22Rv1 (cell line): ENCODE data around the gene ATRN.

Source experiments
- H3K27ac ChIP-seq: fragments of 450-650 bp; 2 replicates; pipeline ENCODE4 v1.5.1; 2017
- CTCF ChIP-seq: fragments of 450-650 bp; IDR thresholded peaks from 2 replicates; pipeline ENCODE4 v1.5.1; 2017; ENCODE audit warnings: mild to moderate bottlenecking
- ZFX ChIP-seq: fragments of 450-650 bp; IDR thresholded peaks from 2 replicates; pipeline ENCODE4 v1.6.1; 2017; ENCODE audit warnings: antibody characterized with exemption, borderline replicate concordance

ATRN gene

GRCh38 chr20:3671986-3672546, 201.2 kb downstream of the ATRN start:
- no peak overlapping the region for H3K27ac ChIP-seq
- TF ChIP-seq ZFX (no peak), CTCF (no peak)

GRCh38 chr20:3672547-3673171, 201.8 kb downstream of the ATRN start:
- TF ChIP-seq ZFX (no peak), CTCF (no peak)
- H3K27ac ChIP-seq = no peak overlapping the region

GRCh38 chr20:3673221-3674070, 202.6 kb downstream of the ATRN start:
- TF ChIP-seq ZFX = no peak
- H3K27ac ChIP-seq = no peak overlapping the region

- no peak overlapping the region for H3K27ac ChIP-seq
- TF ChIP-seq ZFX = no peak
- TF ChIP-seq CTCF = no peak
Observed at GRCh38 chr20:3674447-3674846, 203.6 kb downstream of the ATRN start.

GRCh38 chr20:3674995-3675900, 204.4 kb downstream of the ATRN start:
- H3K27ac ChIP-seq = no peak overlapping the region
- TF ChIP-seq CTCF (no peak), ZFX (no peak)

GRCh38 chr20:3677733-3678132, 206.9 kb downstream of the ATRN start:
- no peak overlapping the region for H3K27ac ChIP-seq
- TF ChIP-seq ZFX = no peak
- no peak for TF ChIP-seq CTCF

GRCh38 chr20:3678198-3678597, 207.4 kb downstream of the ATRN start:
- H3K27ac ChIP-seq = no peak overlapping the region
- no peak for TF ChIP-seq CTCF
- TF ChIP-seq ZFX = no peak
